Sciatic nerve (tissue), 2 donors: Measurements from ENCODE around the gene TYW1. TPM values are rescaled to one million over a fixed set of nuclear protein-coding genes. Genes with fewer than 3 reads are reported as not detected.
"Not testable (repeated sequence)": the region's sequence is repeated elsewhere in the genome, so short reads cannot be mapped to it uniquely, and the experiment has no call there.

ENCODE experiments used
- ATAC-seq: fragments of 200-7000 bp; cut with Tn5 transposase; one replicate; pipeline ENCODE4 v1.9.1; 2020; ENCODE audit warnings: mild to moderate bottlenecking, moderate library complexity
- DNase-seq: peaks from one replicate; pipeline ENCODE4 v3.0.0-alpha.2; 2020; ENCODE audit warnings: low spot score
- intact Hi-C: fragments of 100-400 bp; cut with DNase I; formaldehyde crosslinking; loops from one replicate; pipeline ENCODE4 v1.14.2; 2022
- total RNA-seq: library from RNA; stranded (reverse); fragmentation: NEBNext Ultra II Directional; extraction: Animal tissue kit (Norgen Biotek cat#: 25700); gene quantifications from one replicate; pipeline ENCODE4 v1.2.1, GENCODE V29; 2021
- donor health status: DM: no; HTN: no; CAD: no.
- donor health status: DM: no; HTN: no; CAD: no.

Gene TYW1, protein sequence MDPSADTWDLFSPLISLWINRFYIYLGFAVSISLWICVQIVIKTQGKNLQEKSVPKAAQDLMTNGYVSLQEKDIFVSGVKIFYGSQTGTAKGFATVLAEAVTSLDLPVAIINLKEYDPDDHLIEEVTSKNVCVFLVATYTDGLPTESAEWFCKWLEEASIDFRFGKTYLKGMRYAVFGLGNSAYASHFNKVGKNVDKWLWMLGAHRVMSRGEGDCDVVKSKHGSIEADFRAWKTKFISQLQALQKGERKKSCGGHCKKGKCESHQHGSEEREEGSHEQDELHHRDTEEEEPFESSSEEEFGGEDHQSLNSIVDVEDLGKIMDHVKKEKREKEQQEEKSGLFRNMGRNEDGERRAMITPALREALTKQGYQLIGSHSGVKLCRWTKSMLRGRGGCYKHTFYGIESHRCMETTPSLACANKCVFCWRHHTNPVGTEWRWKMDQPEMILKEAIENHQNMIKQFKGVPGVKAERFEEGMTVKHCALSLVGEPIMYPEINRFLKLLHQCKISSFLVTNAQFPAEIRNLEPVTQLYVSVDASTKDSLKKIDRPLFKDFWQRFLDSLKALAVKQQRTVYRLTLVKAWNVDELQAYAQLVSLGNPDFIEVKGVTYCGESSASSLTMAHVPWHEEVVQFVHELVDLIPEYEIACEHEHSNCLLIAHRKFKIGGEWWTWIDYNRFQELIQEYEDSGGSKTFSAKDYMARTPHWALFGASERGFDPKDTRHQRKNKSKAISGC
- total RNA-seq, result 22.0 TPM

DNA sequence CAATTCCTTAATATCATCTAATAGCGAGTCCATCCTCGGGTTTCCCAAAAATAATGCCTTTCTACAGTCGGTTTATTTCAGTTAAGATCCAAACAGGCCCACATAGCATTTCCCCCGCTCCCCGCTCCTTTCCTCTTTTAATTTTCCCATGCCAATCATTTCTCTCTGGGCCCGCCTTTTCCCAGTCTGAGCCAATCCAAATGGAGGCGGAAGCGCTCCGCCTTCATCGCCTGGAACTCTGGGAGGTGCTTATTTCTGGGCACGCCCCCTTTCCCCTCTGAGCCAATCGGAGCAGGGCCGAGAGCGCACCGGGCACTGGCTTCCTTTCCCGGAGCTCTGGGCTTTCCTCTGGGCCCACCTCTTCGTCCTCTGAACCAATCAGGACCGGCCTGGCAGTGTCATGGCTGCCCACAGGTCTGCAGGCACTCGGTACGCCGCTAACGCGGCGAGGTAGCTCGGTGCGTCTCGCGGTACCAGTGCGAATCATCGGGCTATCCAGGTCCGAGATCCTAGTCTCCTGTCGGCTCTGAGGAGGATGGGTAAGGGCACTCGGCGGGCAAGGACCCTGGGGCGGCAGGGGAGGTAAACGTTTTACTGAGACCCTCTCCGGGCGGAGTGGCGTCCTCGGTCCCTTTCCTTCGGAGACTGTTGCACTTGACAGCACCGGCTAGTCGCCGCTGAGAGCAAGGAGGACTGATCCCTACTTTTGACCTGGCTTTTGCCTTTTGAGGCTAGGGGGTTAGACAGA, at the start of gene TYW1:
Gene TYW1, plus strand, starts transcription at position 390 of the 748 bp plus-strand sequence. Its CDS starts 146 bp downstream, at position 536.
- ATAC-seq, result peak; percentile 96
- DNase-seq, result peak; percentile 99
- intact Hi-C loops, result not testable (repeated sequence)

DNA sequence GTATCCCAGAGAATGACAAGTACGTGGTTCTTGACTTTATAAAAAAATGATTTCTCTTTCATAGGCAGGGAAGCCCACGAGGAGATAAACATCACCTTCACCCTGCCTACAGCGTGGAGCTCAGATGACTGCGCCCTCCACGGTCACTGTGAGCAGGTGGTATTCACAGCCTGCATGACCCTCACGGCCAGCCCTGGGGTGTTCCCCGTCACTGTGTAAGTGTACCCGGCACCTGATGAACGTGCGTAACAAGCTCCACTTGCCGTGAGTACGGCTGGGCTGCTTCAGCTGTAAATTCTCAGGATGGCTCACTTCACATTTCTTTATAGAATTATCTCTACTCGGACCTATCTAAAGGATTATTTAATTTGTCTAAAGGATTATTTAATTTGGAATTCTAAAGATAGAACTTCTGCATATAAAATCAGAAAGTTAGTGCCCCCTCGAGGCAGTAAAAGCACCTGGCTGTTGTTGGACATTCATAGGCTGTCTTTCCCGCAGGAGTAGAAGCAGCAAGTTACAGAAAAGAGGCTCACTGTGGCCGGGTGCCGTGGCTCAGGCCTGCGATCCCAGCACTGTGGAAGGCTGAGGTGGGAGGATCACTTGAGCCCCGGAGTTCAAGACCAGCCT, 48.0 kb upstream of the TYW1 start:
- intact Hi-C loops, result no loop called here

DNA sequence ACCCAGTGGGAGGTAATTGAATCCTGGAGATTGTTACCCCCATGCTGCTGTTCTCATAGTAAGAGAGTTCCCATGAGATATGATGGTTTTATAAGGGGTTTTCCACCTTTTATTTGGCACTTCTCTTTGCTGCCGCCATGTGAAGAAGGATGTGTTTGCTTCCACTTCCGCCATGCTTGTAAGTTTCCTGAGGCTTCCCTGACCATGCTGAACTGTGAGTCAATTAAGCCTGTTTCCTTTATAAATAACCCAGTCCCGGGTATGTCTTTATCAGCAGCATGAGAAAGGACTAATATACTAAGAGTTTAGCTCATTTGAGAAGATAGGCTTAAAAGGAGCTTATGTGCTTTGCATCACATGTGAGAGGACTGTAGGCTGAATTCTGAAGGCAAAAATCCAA, 46.3 kb upstream of the TYW1 start:
- no peak for DNase-seq
- intact Hi-C loops, result no loop called here
- no peak for ATAC-seq

More for the DNA sequence above, 48.0 kb upstream of the TYW1 start:
- no peak for DNase-seq
- ATAC-seq, result no peak

DNA sequence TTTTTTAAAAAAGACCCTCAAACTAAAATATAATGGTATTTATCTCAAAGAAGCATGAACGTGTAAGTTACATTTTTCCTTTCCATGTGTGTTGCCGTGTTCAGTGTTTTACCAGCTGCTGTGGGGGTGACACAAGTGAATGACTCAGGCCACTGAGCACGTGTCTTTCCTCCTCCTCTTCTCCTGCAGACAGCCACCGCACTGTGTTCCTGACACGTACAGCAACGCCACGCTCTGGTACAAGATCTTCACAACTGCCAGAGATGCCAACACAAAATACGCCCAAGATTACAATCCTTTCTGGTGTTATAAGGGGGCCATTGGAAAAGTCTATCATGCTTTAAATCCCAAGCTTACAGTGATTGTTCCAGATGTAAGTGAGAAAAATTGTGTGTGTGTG, 45.9 kb upstream of the TYW1 start:
- no peak for DNase-seq
- ATAC-seq, result no peak
- intact Hi-C loops, result no loop called here

DNA sequence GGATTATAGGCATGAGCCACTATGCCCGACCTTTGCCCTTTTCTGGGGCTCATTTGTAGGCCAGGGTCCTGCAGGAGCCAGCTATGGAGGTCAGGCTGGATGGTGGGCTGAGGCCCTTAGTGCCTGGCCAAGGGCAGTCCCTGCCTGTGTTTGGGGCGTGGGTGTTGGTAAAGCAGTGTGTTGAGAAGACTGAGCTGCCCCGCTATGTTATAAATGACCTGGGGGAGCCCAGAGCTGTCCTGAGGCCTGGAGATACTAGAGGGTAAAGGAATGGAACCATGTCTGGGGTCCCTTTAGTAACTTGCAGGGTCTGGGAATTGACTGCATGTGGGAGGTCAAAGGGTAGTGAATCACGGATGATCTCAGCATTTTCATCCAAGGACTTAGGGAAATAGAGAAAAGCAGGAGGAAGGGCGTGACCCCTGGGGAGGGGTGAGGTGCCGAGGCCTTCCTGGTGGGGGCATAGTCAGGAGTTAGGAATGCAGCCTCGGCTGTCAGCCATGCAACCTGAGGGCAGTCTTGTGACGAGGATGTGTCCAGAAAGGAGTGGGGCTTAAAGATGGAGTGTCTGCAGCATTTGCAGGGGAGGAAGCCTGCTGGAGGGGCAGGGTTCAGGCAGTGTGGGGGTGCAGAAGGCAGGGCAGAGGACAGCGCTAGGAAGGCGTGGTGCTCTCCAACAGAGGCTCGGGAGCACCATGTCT, 44.1 kb upstream of the TYW1 start:
- intact Hi-C loops, result no loop called here
- DNase-seq, result no peak

DNA sequence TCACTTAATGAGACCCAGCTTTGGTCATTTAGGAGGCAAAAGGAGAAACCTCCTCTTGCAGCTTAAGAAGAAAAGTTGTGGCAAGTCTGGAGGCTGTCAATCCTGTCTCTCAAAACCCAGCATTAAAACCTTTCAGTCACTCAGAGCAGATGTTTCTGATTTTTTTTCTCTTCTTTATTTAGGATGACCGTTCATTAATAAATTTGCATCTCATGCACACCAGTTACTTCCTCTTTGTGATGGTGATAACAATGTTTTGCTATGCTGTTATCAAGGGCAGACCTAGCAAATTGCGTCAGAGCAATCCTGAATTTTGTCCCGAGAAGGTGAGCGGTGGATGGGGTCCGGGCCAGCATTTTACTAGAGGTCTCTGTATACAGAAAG, 43.6 kb upstream of the TYW1 start:
- ATAC-seq, result no peak
- no peak for DNase-seq

More for the DNA sequence above, 44.1 kb upstream of the TYW1 start:
- no peak for ATAC-seq

DNA sequence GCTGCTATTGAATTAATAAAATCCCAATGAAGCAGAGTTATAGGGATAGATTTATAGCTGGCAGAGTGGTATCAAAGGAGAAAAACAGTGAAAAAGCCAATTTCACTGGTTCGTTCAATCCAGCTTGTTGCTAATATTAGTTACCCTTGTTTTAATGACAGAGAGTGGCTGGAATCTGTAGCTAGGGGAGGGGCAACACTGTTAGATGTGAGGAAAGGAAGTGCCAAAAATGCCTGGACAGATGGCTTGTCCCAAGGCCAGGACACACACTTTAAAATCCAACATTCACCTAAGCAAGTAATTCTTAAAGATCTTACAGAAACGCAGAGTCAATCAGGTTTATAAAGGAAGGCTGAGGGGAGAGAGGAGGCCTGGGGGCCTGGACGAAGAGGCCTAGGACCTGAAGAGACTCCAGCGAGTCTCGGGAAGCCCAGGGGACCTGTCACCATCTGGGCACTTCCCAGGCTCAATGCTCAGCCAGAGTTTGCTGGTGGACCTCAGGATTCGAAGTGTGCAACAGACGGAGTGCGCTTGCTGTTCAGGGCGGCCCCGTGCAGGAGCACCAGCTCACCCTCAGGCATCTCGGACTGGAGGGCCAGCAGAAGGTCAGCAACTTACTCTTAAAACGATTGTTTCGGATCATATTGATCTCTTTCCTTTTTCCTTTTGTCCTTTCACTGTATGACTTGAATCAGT, 38.9 kb upstream of the TYW1 start:
- no peak for DNase-seq
- intact Hi-C loops, result no loop called here
- no peak for ATAC-seq

More for the DNA sequence above, 43.6 kb upstream of the TYW1 start:
- intact Hi-C loops, result no loop called here

DNA sequence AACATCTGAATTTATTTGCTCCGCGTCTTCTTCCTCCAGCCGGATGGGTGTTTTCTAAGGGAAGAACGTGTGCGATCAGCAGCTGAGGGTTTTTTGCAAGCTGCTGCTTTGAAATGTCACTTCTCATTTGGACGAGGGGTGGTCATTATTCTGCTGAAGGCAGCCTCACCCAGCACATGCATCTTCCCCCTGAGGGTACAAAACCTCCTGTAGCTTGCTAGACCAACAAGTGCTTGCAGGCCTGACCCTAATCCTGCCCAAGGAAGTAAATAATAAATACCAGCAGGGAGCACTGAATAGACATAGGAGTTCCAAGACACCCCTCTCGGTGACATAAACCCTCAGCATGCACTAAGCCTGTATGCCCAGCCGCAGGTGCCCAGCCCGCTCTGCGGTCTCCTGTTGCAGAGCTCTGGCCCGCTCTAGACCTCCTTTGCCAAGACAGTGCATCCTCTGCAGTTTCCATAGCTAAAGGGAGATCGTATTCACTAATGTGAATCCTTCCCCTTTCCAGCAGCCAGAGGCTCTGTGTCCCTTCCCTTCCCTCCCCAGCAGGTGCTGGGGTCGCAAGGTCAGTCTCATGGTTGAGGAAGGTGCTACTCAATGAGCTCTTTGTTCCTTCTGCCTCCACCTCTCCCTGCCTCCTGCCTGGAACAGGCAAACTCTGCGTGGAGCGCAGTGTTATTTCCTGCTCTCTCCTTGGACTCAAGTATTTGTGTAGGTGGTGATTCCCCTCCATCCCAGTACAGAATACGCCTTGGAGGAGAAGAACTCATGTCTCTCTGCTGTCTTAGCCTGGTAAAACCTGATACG, 37.9 kb upstream of the TYW1 start:
- intact Hi-C loops, result no loop called here
- ATAC-seq, result no peak

DNA sequence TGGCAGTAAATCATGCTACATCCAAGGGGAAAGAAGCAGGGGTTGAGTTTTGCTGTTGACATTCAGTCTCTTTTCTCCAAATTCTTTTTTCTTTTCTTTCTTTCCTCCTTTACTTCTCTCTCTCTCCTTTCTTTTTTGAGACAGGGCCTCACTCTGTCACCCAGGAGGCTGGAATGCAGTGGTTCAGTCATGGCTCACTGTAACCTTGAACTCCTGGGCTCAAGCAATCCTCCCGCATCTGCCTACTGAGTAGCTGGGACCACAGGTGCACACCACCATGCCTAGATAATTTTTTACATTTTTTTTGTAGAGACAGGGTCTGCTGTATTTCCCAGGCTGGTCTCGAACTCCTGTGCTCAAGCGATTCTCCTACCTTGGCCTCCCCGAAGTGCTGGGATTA, 36.4 kb upstream of the TYW1 start:
- intact Hi-C loops, result no loop called here
- DNase-seq (no peak), ATAC-seq (no peak)

More for the DNA sequence above, 37.9 kb upstream of the TYW1 start:
- no peak for DNase-seq

DNA sequence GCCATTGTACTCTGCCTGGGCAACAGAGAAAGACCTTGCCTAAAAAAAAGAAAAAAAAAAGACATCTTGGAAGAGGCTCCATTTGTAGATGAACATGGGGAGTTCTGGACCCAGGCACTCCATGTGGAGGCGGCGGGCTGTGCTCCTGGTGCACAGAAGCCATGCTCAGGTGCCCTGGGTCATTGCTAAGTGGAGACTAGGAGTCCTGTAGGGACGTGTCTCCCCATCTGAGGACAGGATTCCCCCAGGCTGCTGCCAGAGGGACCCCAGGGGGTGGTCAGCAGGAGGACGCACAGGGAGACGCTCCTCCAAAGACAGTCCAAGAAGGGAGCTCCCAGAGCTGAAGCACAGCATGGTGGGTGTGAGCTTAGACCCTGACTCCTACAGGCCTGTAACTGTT, 35.5 kb upstream of the TYW1 start:
- intact Hi-C loops, result no loop called here
- DNase-seq (no peak), ATAC-seq (no peak)

DNA sequence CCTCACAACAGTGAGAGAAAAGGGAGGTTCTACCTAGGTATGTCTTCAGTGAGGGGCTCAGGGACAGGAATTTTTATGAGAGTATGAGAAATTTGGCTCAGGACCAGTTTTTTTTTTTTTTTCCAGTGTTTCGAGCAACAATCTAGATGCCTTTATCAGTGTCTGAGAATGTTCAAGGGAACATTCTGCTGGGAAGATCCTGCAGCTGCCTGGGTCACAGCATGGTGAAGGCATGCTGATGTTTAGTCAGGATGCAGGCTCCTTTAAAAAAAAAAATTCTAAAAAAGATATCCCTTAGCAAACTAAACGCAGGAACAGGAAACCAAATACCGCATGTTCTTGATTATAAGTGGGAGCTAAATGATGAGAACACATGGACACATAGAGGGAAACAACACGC, 32.2 kb upstream of the TYW1 start:
- ATAC-seq, result no peak
- intact Hi-C loops, result no loop called here
- DNase-seq, result no peak

DNA sequence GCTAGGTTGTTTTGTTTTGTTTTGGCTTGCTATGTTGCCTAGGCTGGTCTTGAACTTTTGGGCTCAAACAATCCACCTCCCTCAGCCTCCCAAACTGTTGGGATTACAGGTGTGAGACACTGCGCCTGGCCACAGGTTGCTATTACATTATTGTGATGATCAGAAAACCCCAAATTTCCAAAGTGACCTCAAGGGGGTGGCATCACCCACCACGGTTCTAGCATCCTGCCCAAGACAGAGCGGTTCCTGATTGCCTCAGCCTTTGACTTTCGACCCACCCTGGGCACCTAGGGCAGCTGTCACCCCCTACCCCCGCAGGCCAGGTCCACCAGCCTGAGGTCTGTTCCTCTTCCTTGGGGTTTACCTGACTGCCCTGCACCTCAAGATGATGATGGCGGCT, 29.6 kb upstream of the TYW1 start:
- ATAC-seq (no peak), DNase-seq (no peak)
- intact Hi-C loops, result no loop called here

DNA sequence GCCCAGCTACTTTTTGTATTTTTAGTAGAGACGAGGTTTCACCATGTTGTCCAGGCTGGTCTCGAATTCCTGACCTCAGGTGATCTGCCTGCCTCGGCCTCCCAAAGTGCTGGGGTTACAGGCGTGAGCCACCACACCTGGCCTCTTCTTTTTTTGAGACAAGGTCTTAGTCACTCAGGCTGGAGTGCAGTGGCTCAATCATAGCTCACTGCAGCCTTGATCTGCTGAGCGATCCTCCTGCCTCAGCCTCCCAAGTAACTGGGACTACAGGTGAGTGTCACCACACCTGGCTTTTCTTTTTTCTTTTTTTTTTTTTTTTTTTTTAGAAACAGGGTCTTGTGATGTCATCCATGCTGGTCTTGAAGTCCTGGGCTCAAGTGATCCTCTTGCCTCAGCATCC, 27.6 kb upstream of the TYW1 start:
- intact Hi-C loops, DNase-seq, ATAC-seq: not testable (repeated sequence)

DNA sequence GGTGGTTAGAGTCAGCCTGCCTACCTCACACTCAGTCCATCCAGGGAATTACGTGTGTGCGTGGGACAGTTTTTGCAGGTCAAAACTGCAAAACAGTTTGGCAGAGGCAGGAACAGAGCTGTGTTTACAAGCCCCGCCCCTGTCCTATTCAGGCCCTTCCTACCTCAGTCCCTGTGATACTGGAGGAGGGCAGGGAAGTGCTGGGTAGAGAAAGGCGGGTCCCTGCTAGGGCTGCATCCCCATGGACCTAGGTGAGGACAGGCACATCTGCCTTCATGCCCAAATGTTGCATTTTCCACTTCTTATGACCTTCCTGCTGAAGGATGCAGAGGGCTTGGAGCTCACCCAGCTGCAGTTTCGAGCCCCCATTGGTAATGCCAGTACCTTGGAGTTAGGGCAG, 26.3 kb upstream of the TYW1 start:
- no peak for ATAC-seq
- no peak for DNase-seq
- intact Hi-C loops, result no loop called here

DNA sequence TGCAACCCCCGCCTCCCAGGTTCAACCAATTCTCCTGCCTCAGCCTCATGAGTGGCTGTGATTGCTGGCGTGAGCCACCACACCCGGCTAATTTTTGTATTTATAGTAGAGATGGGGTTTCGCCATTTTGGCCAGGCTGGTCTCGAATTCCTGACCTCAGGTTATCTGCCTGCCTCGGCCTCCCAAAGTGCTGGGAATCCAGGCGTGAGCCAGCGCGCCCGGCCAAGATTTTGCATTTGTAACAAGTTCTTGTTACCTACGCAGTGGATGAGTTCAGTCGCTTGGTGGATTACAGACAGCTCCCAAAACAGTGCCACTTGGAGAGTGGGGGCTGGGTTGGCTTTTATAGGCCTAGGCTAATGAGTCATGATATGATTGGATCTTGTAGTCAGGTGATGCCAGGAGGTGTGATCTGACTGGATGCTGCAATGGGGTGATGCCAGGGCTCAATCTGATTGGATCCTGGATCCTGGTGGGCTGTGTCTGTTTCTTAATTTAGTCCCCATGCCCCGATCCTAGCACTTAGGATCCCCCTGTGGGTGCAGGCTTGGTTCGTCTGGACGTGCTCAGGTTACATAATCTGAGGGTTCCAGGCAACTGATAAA, 21.5 kb upstream of the TYW1 start:
- intact Hi-C loops, result no loop called here

DNA sequence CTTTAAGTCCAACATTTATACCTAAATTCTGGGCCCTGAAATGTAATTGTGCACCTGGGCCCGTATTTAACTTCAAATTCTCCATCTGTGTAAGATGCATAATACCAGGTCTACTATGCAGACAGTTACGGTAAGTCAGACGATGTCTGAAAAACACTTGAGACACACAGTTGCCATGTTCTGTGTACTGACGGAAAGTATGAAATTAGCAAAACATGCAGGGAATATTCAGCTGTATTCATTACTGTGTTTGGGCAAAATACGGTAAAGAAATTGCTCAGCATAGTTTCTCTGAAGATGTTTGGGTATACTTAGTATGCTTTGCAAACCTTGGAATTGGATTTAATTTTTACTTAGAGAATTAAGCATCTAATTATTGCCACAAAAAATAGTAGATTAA, 18.3 kb upstream of the TYW1 start:
- intact Hi-C loops, result not testable (repeated sequence)

More for the DNA sequence above, 21.5 kb upstream of the TYW1 start:
- DNase-seq (peak; percentile 44), ATAC-seq (no peak)

DNA sequence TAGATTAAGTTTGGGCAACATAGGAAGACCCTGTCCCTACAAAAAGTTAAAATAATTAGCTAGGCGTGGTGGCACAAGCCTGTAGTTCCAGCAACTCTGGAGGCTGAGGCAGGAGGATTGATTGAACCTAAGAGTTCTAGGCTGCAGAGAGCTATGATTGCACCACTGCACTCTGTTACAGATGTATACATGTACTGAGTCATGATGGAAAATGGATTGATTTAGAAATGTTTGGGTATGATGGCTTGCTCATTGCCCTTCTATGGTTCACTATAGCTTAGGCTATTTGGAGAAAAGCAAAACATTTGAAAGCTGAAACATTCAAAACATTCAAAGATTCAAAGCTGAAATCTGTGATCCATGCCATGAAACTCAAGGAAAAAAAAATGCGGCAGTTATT, 17.6 kb upstream of the TYW1 start:
- DNase-seq, ATAC-seq, intact Hi-C loops: not testable (repeated sequence)

More for the DNA sequence above, 18.3 kb upstream of the TYW1 start:
- not testable (repeated sequence) for ATAC-seq, DNase-seq
